ENCODE data around the gene GLI1. TPM values are rescaled to one million over a fixed set of nuclear protein-coding genes. Genes with fewer than 3 reads are reported as not detected.

Gene GLI1
- total and polyA plus RNA-seq, 2 of the 13 experiments (the other 11 are each of a cell fraction or from before 2014, with no cell fraction given): 0.09 to 0.20 TPM

GRCh38 chr12:57521525-57522010 lies 62.0 kb downstream of the GLI1 start (continued):
- TF ChIP-seq ZNF597 (CRISPR knock-in tag; IDR thresholded peaks at IDR 0.05) (no peak), POLR2AphosphoS5 (IDR thresholded peaks at IDR 0.05; ENCODE audit: low read depth, low read length) (peak; percentile 2; the same call in 1 of the 2 replicates), E2F2 (CRISPR knock-in tag; IDR thresholded peaks at IDR 0.05; ENCODE audit: borderline replicate concordance) (no peak), ATF5 (CRISPR knock-in tag; IDR thresholded peaks at IDR 0.05; ENCODE audit: low read depth) (no peak), NFIB (CRISPR knock-in tag; IDR thresholded peaks at IDR 0.05; ENCODE audit: borderline replicate concordance) (no peak), ZNF768 (CRISPR knock-in tag; IDR thresholded peaks at IDR 0.05) (no peak), ZNF136 (CRISPR knock-in tag; IDR thresholded peaks at IDR 0.05; ENCODE audit: low read depth) (no peak), TRAFD1 (CRISPR knock-in tag; IDR thresholded peaks at IDR 0.05; ENCODE audit: borderline replicate concordance) (no peak), ATF1 (CRISPR knock-in tag; IDR thresholded peaks at IDR 0.05) (no peak), TCF12 (IDR thresholded peaks at IDR 0.05) (no peak), TCF12 (CRISPR knock-in tag; IDR thresholded peaks at IDR 0.05) (no peak), ZNF501 (CRISPR knock-in tag; IDR thresholded peaks at IDR 0.05) (0 out of 2 replicates have a peak, but pooled peaks have one; percentile 6), ZFYVE20 (CRISPR knock-in tag; IDR thresholded peaks at IDR 0.05; ENCODE audit: borderline replicate concordance, low read depth) (no peak), NR2F1 (CRISPR knock-in tag; IDR thresholded peaks at IDR 0.05) (no peak), SNAPC4 (CRISPR knock-in tag; IDR thresholded peaks at IDR 0.05) (no peak), JUND (CRISPR knock-in tag; IDR thresholded peaks at IDR 0.05) (no peak), ZSCAN20 (CRISPR knock-in tag; IDR thresholded peaks at IDR 0.05; ENCODE audit: borderline replicate concordance) (no peak), ZNF570 (CRISPR knock-in tag; IDR thresholded peaks at IDR 0.05; ENCODE audit: borderline replicate concordance) (no peak), HNRNPH1 (optimal IDR thresholded peaks at IDR 0.05; ENCODE audit: low read depth, low read length) (no peak), MTA3 (CRISPR knock-in tag; IDR thresholded peaks at IDR 0.05) (no peak)

All from HepG2 (cell line).